Measurements from ENCODE around the gene THSD1.
A peak's percentile ranks its signal among the peaks of the same experiment; 100 is the strongest.

Gene THSD1

DNA sequence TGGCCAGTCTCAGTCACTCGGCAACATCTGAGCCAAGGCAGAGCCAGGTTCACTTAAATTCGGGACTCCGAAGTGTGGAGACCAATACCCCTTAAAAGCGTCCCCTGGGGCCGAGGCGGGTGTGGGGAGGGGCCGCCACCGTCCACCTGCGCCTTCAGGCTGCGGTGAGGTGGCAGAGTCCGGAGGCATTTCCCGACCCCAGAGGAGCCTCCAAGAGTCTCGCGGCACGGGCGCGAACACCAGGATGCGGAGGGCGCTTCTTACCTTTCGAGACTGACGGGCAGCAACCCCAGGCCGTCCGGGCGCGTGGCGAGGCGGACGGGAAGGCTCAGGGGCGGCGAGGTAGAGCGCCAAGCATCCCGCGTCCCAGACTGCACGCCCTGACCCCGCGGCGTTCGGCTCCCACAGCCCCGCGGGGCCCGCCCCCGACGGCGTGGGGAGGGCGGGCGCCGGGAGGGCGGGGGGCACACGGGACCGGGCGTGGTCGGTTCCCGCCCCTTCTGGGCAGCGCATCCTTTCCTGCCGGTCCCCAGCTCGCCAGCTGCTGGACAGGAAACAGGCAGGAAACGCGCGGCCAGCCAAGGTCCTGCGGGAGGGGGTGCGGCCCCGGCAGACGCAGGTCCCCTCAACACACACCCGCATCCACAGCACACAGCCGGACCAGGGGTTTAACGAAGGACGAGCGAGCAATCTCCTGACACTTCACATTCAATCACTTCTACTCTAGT, at the start of gene THSD1:
THSD1 (minus strand) TSS at position 406 of the 728 bp plus-strand sequence. CDS start 3,572 bp downstream, outside the sequence.
- peak within 1 kb of the TSS; percentile 13 for H3K4me3 ChIP-seq (ENCODE audit: low read depth, low read length)
- TF ChIP-seq MYC (IDR thresholded peaks at IDR 0.05; ENCODE audit: low read depth, low read length) (no peak), POLR2A (IDR thresholded peaks at IDR 0.05; ENCODE audit: extremely low read depth, insufficient read length) (no peak)
- TF ChIP-seq, protein P1, sequence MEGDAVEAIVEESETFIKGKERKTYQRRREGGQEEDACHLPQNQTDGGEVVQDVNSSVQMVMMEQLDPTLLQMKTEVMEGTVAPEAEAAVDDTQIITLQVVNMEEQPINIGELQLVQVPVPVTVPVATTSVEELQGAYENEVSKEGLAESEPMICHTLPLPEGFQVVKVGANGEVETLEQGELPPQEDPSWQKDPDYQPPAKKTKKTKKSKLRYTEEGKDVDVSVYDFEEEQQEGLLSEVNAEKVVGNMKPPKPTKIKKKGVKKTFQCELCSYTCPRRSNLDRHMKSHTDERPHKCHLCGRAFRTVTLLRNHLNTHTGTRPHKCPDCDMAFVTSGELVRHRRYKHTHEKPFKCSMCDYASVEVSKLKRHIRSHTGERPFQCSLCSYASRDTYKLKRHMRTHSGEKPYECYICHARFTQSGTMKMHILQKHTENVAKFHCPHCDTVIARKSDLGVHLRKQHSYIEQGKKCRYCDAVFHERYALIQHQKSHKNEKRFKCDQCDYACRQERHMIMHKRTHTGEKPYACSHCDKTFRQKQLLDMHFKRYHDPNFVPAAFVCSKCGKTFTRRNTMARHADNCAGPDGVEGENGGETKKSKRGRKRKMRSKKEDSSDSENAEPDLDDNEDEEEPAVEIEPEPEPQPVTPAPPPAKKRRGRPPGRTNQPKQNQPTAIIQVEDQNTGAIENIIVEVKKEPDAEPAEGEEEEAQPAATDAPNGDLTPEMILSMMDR (IDR thresholded peaks at IDR 0.05; ENCODE audit: low read depth, low read length) = no peak
- TF ChIP-seq, protein P2, sequence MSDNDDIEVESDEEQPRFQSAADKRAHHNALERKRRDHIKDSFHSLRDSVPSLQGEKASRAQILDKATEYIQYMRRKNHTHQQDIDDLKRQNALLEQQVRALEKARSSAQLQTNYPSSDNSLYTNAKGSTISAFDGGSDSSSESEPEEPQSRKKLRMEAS (IDR thresholded peaks at IDR 0.05; ENCODE audit: low read depth, low read length) = no peak
- peak; percentile 44 for DNase-seq (ENCODE audit: low read depth)

DNA sequence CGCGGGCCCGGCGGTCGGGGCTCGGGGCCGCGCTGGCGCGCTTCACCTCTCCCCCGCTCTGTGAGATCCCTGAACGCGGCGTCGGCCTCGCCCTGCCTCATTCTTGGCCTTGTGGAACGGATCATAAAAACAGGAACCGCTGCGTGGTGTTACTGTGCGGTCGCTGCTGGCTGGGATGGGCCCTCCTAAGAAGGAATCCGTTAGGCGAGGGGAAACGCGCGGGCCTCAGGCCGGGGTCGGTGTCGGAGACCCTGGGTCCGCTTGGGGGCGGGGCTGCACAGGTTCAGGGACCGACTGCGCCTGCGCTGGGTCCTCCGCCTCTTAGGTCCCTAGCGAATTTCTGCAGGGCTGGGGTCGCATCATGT, 49.7 kb upstream of the THSD1 start:
- H3K4me3 ChIP-seq (ENCODE audit: low read depth, low read length) = peak overlapping the region; percentile 89
- no peak for TF ChIP-seq POLR2A (IDR thresholded peaks at IDR 0.05; ENCODE audit: extremely low read depth, insufficient read length)
- 0 out of 2 replicates have a peak, but pooled peaks have one; percentile 0 for TF ChIP-seq MYC (IDR thresholded peaks at IDR 0.05; ENCODE audit: low read depth, low read length)
- peak; percentile 93 for DNase-seq (ENCODE audit: low read depth)

DNA sequence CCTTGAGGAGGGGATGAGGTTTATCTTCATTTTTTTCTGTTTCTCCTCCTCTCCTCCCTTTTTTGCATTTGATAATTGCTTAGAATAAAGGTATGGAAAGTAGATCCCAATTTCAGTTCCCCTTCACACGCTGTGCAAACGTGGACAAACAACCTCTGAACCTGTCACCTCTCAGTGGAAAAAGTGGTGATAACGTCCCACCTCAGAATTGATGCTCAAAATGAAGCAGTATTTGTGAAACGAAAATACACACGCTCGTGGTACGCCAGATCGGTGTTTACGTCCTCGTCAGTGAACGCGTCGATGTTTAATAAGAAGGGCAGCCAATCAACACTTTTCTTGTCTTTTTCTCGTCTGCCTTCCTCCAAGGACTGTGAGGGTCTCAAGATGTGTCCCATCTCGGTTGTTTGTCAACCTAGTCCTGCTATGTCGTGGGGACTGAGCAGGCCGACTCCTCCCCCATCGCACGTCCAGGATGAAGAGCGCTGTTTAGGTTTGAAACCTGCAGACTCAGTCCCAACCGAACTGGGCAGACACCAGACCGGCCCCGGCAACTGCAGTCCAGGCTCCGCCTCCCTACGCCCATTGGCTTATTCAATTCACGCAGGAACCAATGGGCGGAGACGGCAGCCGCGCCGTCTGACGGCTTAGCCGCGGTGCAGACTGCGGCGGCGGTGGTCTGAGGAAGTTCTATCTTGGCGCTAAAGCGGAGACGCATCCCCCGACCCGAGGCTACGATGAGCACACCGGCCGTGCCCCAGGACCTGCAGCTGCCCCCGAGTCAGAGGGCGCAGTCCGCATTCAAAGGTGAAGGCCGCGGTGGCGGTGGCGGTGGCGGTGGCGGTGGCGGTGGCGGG, 49.1 kb upstream of the THSD1 start, which contains the start of gene CKAP2:
CKAP2 (plus strand) TSS at position 659 of the 857 bp plus-strand sequence; CDS start at position 738, 79 bp downstream.
- DNase-seq (ENCODE audit: low read depth) = peak; percentile 99
- peak; percentile 98 for TF ChIP-seq POLR2A (IDR thresholded peaks at IDR 0.05; ENCODE audit: extremely low read depth, insufficient read length)
- TF ChIP-seq MYC (IDR thresholded peaks at IDR 0.05; ENCODE audit: low read depth, low read length) = peak; percentile 71
- TF ChIP-seq, protein P2 (IDR thresholded peaks at IDR 0.05; ENCODE audit: low read depth, low read length) = peak; percentile 84
- TF ChIP-seq, protein P1 (IDR thresholded peaks at IDR 0.05; ENCODE audit: low read depth, low read length) = no peak
- peak within 1 kb of the TSS; percentile 89 for H3K4me3 ChIP-seq (ENCODE audit: low read depth, low read length)

DNA sequence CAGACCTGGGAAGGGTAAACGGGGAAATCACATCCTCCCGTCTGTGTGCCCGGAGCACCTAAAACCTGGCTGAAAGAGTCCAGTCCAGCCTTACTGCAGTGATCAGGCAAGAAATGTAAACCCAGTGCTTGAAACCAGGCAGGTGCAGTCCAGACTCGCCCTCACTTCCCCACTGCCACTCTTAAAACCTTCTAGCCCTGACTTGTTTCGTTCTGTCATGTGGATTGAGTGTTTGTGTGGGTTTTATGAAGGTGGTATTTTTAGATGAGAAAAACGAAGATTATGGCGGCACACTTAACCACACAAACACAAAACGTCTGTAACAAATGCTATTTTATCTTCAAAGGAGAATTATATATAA, 48.5 kb upstream of the THSD1 start:
- peak overlapping the region; percentile 89 for H3K4me3 ChIP-seq (ENCODE audit: low read depth, low read length)
- TF ChIP-seq, protein P2 (IDR thresholded peaks at IDR 0.05; ENCODE audit: low read depth, low read length) = no peak
- no peak for TF ChIP-seq MYC (IDR thresholded peaks at IDR 0.05; ENCODE audit: low read depth, low read length)
- TF ChIP-seq, protein P1 (IDR thresholded peaks at IDR 0.05; ENCODE audit: low read depth, low read length) = no peak
- TF ChIP-seq POLR2A (IDR thresholded peaks at IDR 0.05; ENCODE audit: extremely low read depth, insufficient read length) = no peak
- peak; percentile 56 for DNase-seq (ENCODE audit: low read depth)

DNA sequence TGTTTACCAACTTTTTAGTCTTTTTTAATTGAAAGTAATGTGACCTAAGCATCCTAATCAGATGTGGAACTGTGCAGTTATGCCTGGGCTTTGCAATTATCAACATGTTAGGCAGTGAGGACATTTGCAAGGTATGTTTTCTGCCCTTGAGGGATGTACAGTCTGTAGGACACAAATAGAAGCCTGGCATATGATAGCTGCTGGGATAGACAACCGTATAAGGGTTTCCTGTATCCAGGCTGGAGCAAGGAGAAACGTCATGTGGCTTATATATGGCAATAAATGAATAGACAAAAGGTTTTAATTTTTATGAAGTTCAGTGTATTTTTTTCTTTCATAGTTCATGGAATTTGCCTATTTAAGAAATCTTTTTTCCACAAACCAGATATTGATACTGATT, 46.5 kb upstream of the THSD1 start:
- TF ChIP-seq POLR2A (IDR thresholded peaks at IDR 0.05; ENCODE audit: extremely low read depth, insufficient read length) (no peak), MYC (IDR thresholded peaks at IDR 0.05; ENCODE audit: low read depth, low read length) (no peak)
- TF ChIP-seq, protein P1 (IDR thresholded peaks at IDR 0.05; ENCODE audit: low read depth, low read length) = no peak
- TF ChIP-seq, protein P2 (IDR thresholded peaks at IDR 0.05; ENCODE audit: low read depth, low read length) = no peak
- H3K4me3 ChIP-seq (ENCODE audit: low read depth, low read length) = no peak overlapping the region
- DNase-seq (ENCODE audit: low read depth) = no peak
